ENCODE measurements around the gene ACADSB. TPM values are rescaled to one million over a fixed set of nuclear protein-coding genes. Genes with fewer than 3 reads are reported as not detected.

The ACADSB gene
- total and polyA plus RNA-seq, 3 donors from 2014 or later = 17.3 to 19.3 (median 19.1) TPM

DNA sequence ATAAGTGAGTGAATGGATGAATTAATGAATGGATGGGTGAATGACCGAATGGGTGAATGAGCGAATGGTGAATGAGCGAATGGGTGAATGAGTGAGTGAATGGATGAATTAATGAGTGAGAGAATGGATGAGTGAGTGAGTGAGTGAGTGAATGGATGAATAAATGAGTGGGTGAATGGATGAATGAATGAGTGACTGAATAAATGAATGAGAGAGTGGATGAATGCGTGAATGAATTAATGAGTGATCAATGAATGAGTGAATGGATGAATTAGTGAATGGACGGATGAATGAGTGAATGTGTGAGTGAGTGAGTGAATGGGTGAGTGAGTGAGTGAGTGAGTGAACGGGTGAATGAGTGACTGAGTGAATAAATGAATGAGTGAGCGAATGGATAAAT lies 77.5 kb downstream of the ACADSB start:
- intact Hi-C loops (cut with DNase I; ENCODE audit: low total_unique reads) = no loop called here

GRCh38 chr10:123087348-123087747 lies 78.5 kb downstream of the ACADSB start:
- Histone ChIP-seq H3K36me3 (ENCODE audit: low read depth, missing control alignments) (no peaks in the 10 kb centered on the region), H3K4me3 (no peak overlapping the region), H3K4me1 (no peaks in the 10 kb centered on the region), H3K9me3 (no peaks in the 10 kb centered on the region), H3K27ac (no peak overlapping the region), H3K27me3 (no peaks in the 10 kb centered on the region)
- 84 to 85% methylated on average over 4 of the region's 4 CpGs for WGBS, 2 donors
- intact Hi-C loops (cut with DNase I; ENCODE audit: low total_unique reads) = no loop called here
- DNase-seq = no peak
- TF ChIP-seq CTCF (IDR thresholded peaks at IDR 0.05) (no peak), POLR2A (IDR thresholded peaks at IDR 0.05) (no peak)

More for the DNA sequence above, 77.5 kb downstream of the ACADSB start:
- no peak for DNase-seq
- H3K4me3 ChIP-seq = no peak overlapping the region
- no peak overlapping the region for H3K27ac ChIP-seq
- 86 to 90% methylated on average over 7 of the region's 7 CpGs for whole genome bisulfite sequencing, 2 donors
- no peak for TF ChIP-seq CTCF (IDR thresholded peaks at IDR 0.05)
- no peak for TF ChIP-seq POLR2A (IDR thresholded peaks at IDR 0.05)
- no peaks in the 10 kb centered on the region for H3K9me3 ChIP-seq
- H3K36me3 ChIP-seq (ENCODE audit: low read depth, missing control alignments) = no peaks in the 10 kb centered on the region
- H3K27me3 ChIP-seq = no peaks in the 10 kb centered on the region
- H3K4me1 ChIP-seq = no peaks in the 10 kb centered on the region

DNA sequence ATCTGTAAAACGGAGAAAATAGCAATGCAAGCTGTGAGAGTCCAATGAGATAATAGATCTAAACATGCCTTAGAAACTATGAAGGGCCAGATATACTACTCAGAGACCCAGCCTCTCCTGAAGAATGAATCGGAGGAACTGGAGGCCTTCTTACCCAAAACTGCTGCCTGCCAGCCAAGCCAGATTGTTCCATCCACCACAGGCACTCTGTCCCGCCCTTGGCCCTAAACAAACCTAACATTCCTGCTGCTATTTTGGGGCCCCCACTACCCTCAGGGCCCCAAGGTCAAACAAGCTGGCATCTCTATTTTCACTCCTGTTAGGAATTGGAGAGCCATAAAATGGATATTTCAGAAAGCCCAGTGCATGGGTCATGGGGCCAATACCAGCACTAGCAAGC lies 79.0 kb downstream of the ACADSB start:
- Histone ChIP-seq H3K4me3 (no peak overlapping the region), H3K4me1 (no peaks in the 10 kb centered on the region), H3K9me3 (no peaks in the 10 kb centered on the region), H3K27me3 (no peaks in the 10 kb centered on the region), H3K27ac (no peak overlapping the region), H3K36me3 (ENCODE audit: low read depth, missing control alignments) (no peaks in the 10 kb centered on the region)
- intact Hi-C loops (cut with DNase I; ENCODE audit: low total_unique reads) = no loop called here
- TF ChIP-seq POLR2A (IDR thresholded peaks at IDR 0.05) (no peak), CTCF (IDR thresholded peaks at IDR 0.05) (no peak)
- WGBS, 2 donors = 52 to 54% methylated on average over 3 of the region's 3 CpGs
- DNase-seq = no peak

GRCh38 chr10:123092635-123093414 lies 84.0 kb downstream of the ACADSB start:
- WGBS, 2 donors = 76 to 83% methylated on average over 14 of the region's 14 CpGs
- Histone ChIP-seq H3K4me3 (no peak overlapping the region), H3K9me3 (no peaks in the 10 kb centered on the region), H3K4me1 (no peaks in the 10 kb centered on the region), H3K27ac (no peak overlapping the region), H3K36me3 (ENCODE audit: low read depth, missing control alignments) (no peaks in the 10 kb centered on the region), H3K27me3 (no peaks in the 10 kb centered on the region)
- no peak for DNase-seq
- intact Hi-C loops (cut with DNase I; ENCODE audit: low total_unique reads) = no loop called here
- no peak for TF ChIP-seq CTCF (IDR thresholded peaks at IDR 0.05)

GRCh38 chr10:123093489-123093888 lies 84.7 kb downstream of the ACADSB start:
- intact Hi-C loops (cut with DNase I; ENCODE audit: low total_unique reads) = no loop called here
- Histone ChIP-seq H3K9me3 (no peaks in the 10 kb centered on the region), H3K4me1 (no peaks in the 10 kb centered on the region), H3K4me3 (no peak overlapping the region), H3K36me3 (ENCODE audit: low read depth, missing control alignments) (no peaks in the 10 kb centered on the region), H3K27ac (no peak overlapping the region), H3K27me3 (no peaks in the 10 kb centered on the region)
- TF ChIP-seq POLR2A (IDR thresholded peaks at IDR 0.05) (no peak), CTCF (IDR thresholded peaks at IDR 0.05) (no peak)
- 76 to 87% methylated on average over 3 to 4 of the region's 4 CpGs for WGBS, 2 donors
- DNase-seq = no peak
